Nephron progenitor cell (in vitro differentiated cells): ENCODE results near the gene CSTPP1.
"Not testable (repeated sequence)": the region's sequence is repeated elsewhere in the genome, so short reads cannot be mapped to it uniquely, and the experiment has no call there.

ENCODE experiments used
- DNase-seq: peaks from one replicate; pipeline ENCODE4 v3.0.0; 2021
- H3K27ac Mint-ChIP-seq: 2 replicates; pipeline ENCODE4 v1.8.0; 2021; ENCODE audit warnings: mild to moderate bottlenecking, moderate library complexity, mixed read lengths
- H3K27me3 Mint-ChIP-seq: 2 replicates; pipeline ENCODE4 v1.8.0; 2021; ENCODE audit warnings: mild to moderate bottlenecking, low read depth, mixed read lengths; ENCODE audit not compliant: poor library complexity
- H3K36me3 Mint-ChIP-seq: 2 replicates; pipeline ENCODE4 v1.8.0; 2021; ENCODE audit warnings: low read depth, mixed read lengths
- H3K4me1 Mint-ChIP-seq: 2 replicates; pipeline ENCODE4 v1.8.0; 2021; ENCODE audit warnings: mixed read lengths
- H3K4me3 Mint-ChIP-seq: 2 replicates; pipeline ENCODE4 v1.8.0; 2021; ENCODE audit warnings: mild to moderate bottlenecking, moderate library complexity, mixed read lengths
- H3K9me3 Mint-ChIP-seq: 2 replicates; pipeline ENCODE4 v1.8.0; 2021; ENCODE audit warnings: mild to moderate bottlenecking, moderate library complexity, mixed read lengths
- CTCF ChIP-seq: fragments of 200-600 bp; sonication (generic); IDR thresholded peaks from 2 replicates; pipeline ENCODE4 v1.5.0; 2021; ENCODE audit warnings: antibody characterized with exemption

The CSTPP1 gene

GRCh38 chr11:46987183-46987582 is 50.6 kb downstream of the CSTPP1 start:
- DNase-seq, result no peak
- no peak for TF ChIP-seq CTCF
- Mint-ChIP-seq H3K27ac (peak overlapping the region; percentile 17), H3K27me3 (peaks cover under 1% of the 10 kb centered on the region), H3K9me3 (peaks cover 14% of the 10 kb centered on the region), H3K36me3 (peaks cover 47% of the 10 kb centered on the region), H3K4me1 (peaks cover 31% of the 10 kb centered on the region), H3K4me3 (no peak overlapping the region)

GRCh38 chr11:46989810-46990487 is 53.4 kb downstream of the CSTPP1 start:
- not testable (repeated sequence) for DNase-seq, H3K4me3 Mint-ChIP-seq, H3K27me3 Mint-ChIP-seq, H3K27ac Mint-ChIP-seq
- Mint-ChIP-seq H3K9me3 (peaks cover 36% of the 10 kb centered on the region), H3K4me1 (peaks cover 17% of the 10 kb centered on the region), H3K36me3 (peaks cover 71% of the 10 kb centered on the region)

- H3K36me3 Mint-ChIP-seq, result peaks cover 86% of the 10 kb centered on the region
- TF ChIP-seq CTCF, result no peak
- peaks cover 10% of the 10 kb centered on the region for H3K4me1 Mint-ChIP-seq
- peak overlapping the region; percentile 93 for H3K27ac Mint-ChIP-seq
- H3K9me3 Mint-ChIP-seq, result peaks cover 48% of the 10 kb centered on the region
- DNase-seq, result no peak
- H3K27me3 Mint-ChIP-seq, result peaks cover 3% of the 10 kb centered on the region
- no peak overlapping the region for H3K4me3 Mint-ChIP-seq
Observed at GRCh38 chr11:46991391-46991790, 54.8 kb downstream of the CSTPP1 start.

GRCh38 chr11:46992386-46992785 is 55.8 kb downstream of the CSTPP1 start:
- H3K9me3 Mint-ChIP-seq, result peaks cover 58% of the 10 kb centered on the region
- H3K4me3 Mint-ChIP-seq, H3K27ac Mint-ChIP-seq, H3K4me1 Mint-ChIP-seq, H3K27me3 Mint-ChIP-seq, DNase-seq: not testable (repeated sequence)
- peaks cover 90% of the 10 kb centered on the region for H3K36me3 Mint-ChIP-seq

- H3K27me3 Mint-ChIP-seq, H3K4me3 Mint-ChIP-seq, DNase-seq: not testable (repeated sequence)
- H3K36me3 Mint-ChIP-seq, result peaks cover 64% of the 10 kb centered on the region
- peak overlapping the region; percentile 6 for H3K27ac Mint-ChIP-seq
- peaks cover 33% of the 10 kb centered on the region for H3K4me1 Mint-ChIP-seq
- H3K9me3 Mint-ChIP-seq, result peaks cover 39% of the 10 kb centered on the region
Observed at GRCh38 chr11:46997796-46998195, 61.2 kb downstream of the CSTPP1 start.

- no peak for TF ChIP-seq CTCF
Observed at GRCh38 chr11:46999217-46999616, 62.7 kb downstream of the CSTPP1 start.

GRCh38 chr11:47000033-47000432 is 63.5 kb downstream of the CSTPP1 start:
- Mint-ChIP-seq H3K4me1 (peaks cover 56% of the 10 kb centered on the region), H3K27me3 (no peaks in the 10 kb centered on the region), H3K27ac (no peak overlapping the region), H3K9me3 (peaks cover 23% of the 10 kb centered on the region), H3K36me3 (peaks cover 45% of the 10 kb centered on the region), H3K4me3 (no peak overlapping the region)
- TF ChIP-seq CTCF, result no peak
- no peak for DNase-seq

More at GRCh38 chr11:46999217-46999616, 62.7 kb downstream of the CSTPP1 start:
- DNase-seq, result no peak
- Mint-ChIP-seq H3K4me3 (no peak overlapping the region), H3K27ac (no peak overlapping the region), H3K36me3 (peaks cover 50% of the 10 kb centered on the region), H3K9me3 (peaks cover 25% of the 10 kb centered on the region), H3K27me3 (no peaks in the 10 kb centered on the region), H3K4me1 (peaks cover 48% of the 10 kb centered on the region)
